ENCODE data around the gene SCAMP3.
"Not testable (repeated sequence)": the region's sequence is repeated elsewhere in the genome, so short reads cannot be mapped to it uniquely, and the experiment has no call there.

The SCAMP3 gene

DNA sequence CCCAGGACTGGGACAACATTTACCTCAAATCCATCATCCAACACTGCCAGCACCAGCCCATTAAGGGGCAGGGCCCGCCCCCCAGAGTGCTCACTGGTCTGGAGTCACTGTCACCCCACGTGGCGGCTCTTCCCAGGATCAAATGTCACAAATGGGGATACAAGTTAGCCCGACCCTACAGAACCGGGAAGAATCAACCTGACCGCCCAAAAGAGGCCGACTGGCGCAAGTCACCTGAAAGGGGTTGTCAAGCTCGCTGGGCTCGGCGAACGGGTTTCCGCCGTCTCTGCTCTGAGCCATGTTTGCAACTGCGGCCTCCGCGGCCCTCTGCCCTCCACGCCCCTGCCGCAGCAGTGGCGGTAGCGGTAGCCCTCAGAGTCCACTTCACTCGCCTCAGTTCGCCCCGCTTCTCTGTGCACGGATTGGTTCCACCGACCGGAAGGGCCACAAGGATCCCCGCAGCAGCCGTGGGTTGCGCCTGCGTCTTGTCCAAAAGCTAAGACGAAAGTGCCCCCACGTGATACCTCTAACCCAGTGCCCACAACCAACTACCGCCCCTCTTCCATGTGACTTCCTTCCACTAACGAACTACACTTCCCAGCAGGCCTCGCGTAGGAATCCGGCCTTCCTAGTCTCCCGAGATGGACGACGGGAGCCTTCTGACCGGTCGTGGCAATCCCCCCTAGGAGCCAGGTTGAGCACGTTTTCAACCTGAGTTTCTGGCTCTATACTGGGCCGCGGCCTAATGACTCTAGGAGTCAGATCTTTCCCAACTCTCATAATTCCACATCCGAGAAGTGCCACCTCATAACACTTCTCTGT lies at the start of gene SCAMP3:
TSS of gene SCAMP3 (minus strand) at position 509 of the 822 bp plus-strand sequence. CDS start at position 300, 209 bp downstream.
- peak; percentile 98 for DNase-seq

DNA sequence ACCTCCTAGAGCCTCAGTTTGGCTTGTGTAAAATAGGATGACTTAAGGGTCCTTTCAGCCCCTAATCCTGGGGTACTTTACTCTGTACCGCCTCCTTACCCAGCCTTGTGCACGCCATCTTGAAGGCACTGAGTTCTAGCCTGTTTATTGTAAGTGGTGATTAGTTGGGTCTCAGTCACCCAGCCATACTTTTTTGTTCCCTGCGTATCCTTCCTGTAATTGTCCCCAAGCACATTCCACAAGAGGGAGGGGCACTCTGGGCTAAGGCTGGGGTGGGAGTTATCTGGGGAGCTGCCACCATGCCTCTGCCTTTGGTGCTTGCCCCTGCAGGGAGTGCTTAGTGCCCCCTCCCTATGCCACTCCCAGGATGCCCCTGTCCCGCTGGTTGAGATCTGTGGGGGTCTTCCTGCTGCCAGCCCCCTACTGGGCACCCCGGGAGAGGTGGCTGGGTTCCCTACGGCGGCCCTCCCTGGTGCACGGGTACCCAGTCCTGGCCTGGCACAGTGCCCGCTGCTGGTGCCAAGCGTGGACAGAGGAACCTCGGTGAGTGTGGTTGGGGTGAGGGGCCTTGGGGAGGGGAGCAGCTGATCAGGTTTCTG lies 47.4 kb upstream of the SCAMP3 start:
- DNase-seq: no peak

DNA sequence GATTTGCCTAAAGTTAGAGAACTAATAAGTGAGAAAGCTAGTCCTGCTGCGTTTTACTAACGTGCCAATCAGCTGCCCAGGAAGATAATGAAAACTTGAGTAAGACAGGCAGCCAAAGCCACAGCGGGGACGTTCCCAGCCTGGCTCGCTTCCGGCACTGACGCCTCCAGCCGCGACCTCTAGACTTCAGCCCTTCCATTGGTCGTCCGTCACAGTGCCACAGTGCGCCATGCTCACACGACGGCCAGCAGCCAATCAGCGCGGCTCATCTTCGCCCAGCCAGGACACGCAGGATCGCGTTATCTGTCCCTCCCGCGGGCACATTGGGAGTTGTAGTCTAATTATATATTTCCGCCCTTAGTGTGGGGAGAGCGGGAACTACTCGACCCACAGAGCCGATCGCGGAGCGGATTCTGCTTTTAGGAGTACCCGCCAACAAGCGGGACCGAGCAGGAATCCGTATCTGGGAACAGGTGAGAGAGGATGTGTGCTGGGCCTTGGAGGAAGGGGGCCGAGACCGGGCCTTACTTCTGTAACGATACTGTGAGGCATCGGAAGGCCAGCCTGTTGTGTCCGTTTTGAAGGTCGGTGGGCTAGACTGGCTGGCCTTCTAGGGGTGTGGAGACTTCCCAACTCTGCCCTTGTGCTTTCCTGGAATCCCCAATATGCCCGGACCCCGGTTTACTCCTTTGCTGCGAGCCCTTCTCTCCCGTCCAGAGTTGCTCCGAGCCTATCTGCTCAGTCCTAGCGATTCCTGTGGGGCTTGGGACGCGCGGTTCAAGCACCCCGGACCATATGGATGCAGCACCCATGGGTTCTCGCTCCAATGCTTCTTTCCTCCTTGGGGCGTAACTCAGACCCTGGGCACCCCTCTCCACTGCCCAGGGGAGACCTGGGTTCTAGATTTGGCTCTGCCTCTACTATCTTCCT lies 46.6 kb upstream of the SCAMP3 start, which contains the start of gene FDPS:
TSS of gene FDPS (plus strand) at position 374 of the 930 bp plus-strand sequence. CDS start 924 bp downstream, outside the sequence.
- DNase-seq: peak; percentile 99

DNA sequence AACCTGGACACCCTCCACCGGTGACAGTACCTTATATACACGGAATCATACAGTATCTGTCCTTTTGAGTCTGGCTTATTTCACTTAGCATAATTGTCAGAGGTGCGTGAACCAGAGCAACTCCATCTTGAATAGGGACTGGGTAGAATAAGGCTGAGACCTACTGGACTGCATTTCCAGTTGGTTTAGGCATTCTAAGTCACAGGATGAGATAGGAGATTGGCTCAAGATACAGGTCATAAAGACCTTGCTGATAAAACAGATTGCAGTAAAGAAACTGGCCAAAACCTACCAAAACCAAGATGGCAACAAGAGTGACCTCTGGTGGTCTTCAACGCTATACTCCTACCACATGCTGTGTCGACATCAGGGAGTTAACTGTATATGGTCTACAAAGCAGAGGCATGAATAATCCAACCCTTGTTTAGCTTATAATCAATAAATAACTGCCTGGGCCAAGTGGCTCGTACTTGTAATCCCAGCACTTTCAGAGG lies 45.1 kb upstream of the SCAMP3 start:
- no peak for DNase-seq

DNA sequence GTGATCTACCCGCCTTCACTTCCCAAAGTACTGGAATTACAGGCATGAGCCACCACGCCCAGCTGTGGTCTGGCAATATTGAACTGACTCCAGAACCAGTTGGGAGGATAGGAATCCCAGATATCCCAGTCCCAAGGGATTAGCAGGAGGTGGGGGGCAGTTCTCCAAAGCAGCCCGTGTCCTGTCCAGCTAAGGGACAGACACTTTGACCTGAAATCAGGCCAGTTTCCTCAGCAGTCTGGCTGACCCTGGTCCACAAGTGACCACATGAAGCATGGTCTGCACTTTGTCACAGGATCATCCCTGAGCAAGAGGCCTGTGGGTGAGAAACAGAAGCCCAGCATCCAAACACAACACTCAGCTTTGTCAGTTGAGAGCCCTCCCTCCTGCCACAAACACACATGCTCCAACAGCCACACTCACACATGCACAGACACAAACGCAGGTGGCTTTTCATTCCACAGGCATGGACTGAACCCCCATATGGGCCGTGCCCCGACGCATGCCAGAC lies 43.8 kb upstream of the SCAMP3 start:
- DNase-seq: no peak

DNA sequence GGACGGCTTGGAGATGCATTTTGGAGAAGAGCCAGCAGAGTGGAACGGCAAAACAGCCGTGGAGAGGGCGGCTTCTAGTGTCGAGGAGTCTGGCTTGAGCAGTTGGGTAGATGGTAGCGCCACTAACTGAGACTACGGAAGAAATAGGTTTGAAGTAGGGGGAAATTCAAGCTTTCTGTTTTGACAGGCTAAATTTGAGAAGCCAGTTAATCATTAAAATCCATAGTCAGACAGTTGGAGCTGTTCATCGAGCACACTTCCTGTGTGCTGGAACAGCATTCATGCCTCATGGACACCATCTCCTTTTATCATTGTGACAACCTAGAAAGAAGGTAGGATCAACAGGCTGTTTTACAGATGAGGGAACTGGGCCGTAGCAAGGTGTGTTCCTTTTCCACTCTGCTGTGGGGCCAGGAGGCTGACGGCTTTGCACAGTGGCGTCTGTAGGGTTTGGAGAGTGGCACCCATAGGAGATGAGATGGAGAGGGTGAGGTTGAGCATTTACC lies 42.5 kb upstream of the SCAMP3 start:
- DNase-seq: no peak

DNA sequence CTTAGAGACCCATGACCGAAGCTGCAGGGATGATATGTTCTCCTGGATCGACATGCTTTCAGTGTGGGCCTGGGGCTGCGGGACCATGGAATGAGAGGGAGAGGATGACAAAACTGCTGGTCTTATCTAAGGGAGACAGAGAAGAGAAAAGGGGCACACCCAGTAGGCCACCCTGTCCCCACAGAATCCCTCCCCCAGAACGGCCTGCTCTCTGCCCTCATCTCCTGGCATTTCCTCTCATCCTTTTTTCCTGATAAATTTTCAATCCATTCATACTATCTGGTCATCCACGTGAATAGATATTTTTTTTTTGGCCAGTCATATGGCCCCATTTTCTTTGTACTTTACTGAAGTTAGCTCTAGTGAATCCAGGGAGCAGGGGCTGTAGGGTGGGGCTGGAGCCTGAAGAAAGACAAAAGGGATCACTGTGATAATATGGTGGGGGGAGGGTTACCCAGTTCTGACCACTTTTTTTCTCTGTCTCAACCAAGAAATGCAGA lies 39.2 kb upstream of the SCAMP3 start, which contains the start of gene PKLR:
TSS of gene PKLR (minus strand) at position 97 of the 500 bp plus-strand sequence. CDS start at position 54, 43 bp downstream.
- no peak for DNase-seq

DNA sequence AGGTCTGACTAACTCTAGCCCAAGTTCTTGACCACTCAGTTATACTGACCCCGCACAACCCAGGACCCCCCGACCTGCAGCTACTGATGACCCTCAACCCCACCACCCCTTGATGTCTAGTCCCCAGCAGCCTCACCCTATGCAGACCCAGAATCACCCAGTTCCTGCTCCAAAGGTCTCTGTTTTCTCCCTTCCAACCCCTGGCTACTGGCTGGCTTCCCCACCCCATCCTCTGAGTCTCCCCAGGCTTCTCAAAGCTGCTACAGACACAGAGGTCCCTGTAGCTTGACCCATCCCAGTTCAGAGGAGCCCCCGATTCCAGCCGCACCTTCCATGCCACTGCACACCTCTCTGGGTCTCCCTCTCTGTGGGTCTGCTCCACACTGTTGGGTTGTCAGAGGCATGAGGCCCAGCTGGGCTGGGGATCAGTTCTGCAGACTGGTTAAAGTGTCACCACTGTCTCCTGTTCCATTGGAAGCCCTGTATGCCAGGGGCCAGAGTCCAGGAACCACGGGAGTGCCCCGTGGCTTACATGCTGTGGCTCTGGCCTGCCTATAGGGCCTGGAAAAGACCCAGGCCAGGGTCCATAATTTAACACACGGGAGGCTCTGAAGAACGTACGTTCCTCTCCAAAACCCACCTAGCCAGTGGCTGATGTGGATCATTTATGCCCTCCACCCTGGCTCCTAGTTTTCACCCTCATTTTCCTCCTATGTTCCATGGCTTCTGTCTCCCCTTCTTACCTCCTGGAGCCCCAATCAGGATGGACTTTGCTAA lies 38.6 kb upstream of the SCAMP3 start:
- no peak for DNase-seq

DNA sequence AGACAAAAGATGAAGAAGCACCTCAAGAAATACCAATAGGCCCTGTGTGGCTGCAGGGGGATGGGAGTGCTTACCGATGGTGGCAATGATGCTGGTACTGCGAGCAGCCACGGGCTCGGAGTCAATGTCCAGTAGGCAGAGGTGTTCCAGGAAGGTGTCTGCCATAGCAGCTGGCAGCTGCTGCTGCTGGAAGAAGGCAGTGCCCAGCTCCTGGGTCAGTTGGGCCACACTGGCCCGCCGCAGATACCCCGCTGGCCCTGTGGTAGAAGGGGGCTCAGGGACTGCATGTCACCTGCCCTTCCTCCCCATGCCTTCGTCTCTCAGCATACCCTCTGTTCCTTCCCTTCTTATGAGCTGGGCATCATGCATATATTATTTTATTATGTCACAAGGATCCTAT lies 37.9 kb upstream of the SCAMP3 start:
- DNase-seq: no peak

DNA sequence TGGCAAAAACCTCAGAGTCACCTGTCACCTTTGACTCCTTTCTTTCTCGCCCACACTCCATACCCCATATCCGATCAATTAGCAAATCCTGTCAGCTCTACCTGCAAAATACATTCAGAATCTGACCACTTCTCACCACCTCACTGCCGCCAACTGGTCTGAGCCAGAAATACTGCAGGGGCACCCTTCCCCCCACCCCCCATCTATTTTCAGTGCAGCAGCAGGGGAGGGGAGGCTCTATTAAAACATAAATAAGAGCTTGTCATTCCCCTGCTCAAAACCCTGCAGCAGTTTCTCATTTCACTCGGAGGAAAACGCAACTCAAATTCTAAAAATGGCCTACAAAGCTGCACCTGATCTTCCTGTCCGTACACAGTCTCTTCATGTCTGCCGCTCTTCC lies 35.2 kb upstream of the SCAMP3 start:
- no peak for DNase-seq

DNA sequence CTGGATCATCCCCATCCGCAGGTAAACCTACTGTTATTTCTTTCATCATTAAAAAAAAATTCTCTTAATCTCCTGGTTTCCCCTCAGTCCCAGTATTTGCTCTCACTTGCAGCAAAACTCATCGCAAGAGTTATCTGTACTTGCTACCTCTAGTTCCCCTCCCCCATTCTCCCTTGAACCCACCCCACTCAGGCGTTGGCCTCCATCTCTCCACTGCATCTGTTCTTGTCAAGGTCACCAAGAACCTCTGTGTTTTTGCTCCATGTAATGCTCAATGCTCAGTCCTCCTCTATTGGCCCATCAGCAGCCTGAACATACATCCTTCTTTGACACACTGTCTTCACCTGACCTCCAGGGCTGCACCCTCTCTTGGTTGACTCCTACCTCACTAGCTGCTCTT lies 34.5 kb upstream of the SCAMP3 start:
- no peak for DNase-seq

DNA sequence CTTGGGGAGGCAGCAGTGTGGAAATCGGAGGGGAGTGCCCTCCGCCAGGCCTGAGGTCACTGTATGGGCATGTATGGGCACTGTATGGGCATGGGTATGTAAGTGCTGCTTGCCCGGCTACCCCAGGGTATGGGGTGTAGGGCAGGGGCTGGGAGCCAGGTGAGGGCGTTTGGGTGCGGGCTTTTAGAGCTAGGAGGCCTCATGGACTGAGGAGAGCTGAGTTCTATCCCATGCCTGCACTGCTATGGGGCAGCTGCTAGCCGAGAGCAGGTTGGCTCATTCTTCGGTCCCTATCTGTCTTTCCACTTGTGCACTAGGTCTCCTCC lies 33.7 kb upstream of the SCAMP3 start:
- no peak for DNase-seq

DNA sequence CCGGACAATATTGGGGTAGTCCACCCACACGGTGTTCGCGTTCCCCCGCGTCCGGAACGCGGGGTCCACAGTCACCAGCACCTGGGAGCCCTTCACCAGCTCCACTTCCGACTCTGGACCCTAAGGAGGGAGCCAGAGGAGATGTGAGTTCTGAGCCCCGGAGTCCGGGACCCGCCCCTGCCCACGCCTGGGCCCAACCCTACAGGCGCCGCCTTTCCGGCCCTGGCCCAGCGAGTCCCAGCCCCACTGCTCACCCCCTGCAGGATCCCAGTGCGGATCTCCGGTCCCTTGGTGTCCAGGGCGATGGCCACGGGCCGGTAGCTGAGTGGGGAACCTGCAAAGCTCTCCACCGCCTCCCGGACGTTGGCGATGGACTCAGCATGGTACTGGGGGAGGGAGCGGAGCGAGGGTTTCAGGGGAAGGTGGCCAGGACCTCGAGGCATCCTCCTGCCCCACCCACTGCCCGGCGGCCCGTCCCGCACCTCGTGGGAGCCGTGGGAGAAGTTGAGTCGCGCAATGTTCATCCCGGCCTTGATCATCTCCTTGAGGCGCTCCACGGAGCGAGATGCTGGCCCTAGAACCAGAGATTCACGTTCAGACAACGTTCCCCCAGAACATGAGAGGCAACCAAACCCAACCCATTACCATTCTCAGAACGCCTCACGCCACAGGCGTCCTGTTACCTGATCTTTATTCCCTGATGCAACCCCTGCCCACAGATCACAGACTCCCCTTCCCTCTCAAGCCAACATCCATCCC lies 33.2 kb upstream of the SCAMP3 start:
- DNase-seq: no peak

DNA sequence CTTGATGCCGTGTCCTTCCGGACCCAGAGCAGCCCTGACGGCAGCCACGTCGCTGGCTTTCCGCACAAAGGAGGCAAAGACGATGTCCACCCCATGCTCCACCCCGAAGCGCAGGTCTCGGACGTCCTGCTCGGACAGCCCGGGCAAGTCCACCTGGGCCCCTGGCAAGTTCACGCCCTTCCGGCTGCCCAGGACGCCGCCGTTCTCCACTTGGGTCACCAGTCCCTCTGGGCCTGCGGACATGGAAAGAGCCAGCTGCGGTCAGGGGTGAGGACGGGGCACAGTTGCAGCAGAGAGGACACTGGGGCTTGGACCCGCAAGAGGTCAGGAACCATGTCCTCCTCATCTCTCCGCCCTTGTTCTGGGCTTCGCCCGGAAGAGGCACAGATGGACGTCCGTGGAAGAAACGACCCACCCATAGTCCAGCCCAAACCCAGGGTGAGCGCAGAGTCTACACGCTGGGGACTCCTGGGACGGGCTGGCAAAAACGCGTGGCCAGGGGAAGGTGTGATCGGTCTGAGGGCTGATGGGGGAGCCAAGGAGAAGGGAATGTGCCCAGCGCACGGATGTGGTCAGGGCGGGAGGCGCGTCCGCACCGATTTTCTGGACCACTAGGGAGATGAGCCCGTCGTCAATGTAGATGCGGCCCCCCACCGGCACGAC lies 32.5 kb upstream of the SCAMP3 start:
- no peak for DNase-seq

DNA sequence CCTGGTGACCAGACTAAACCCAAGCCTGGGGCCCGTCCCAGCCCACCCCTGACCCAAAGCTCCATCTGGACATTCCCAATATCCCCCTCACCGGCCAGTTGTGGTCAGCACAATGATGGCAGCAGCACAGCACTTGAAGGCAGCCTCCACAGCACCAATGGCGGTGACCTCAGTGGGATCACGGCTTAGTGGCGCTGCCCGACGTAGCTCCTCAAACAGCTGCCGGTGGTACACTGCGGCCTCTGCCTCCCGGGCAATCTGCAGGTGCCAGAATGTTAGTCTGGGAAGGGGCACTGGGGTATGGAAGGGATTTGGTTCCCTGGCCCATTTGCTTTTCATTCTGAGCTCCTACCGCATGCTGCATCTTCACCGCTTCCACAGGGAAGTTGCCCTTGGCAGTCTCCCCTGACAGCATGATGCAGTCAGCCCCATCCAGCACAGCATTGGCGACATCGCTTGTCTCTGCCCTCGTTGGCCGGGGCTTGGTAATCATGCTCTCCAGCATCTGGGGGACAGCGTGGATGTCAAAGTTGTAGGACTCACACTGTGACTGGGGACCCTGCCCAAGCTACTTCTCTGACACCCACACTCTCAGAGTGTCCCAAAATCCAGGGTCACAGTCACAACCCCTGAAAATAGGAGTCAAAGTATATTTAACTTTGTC lies 31.1 kb upstream of the SCAMP3 start:
- DNase-seq: no peak

DNA sequence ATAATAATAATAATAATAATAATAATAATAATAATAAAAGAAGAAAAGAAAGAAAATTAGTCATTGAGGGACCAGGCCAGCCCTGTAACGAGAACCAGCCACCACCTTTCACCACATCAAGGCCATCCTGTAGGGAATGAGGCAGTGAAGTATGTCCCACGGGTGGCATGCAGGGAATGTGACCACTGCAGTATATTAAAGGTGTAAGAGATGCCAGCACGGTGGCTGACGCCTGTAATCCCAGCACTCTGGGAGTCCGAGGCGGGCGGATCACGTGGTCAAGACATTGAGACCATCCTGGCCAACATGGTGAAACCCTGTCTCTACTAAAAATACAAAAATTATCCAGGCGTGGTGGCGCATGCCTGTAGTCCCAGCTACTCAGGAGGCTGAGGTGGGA lies 28.8 kb upstream of the SCAMP3 start:
- DNase-seq: not testable (repeated sequence)

DNA sequence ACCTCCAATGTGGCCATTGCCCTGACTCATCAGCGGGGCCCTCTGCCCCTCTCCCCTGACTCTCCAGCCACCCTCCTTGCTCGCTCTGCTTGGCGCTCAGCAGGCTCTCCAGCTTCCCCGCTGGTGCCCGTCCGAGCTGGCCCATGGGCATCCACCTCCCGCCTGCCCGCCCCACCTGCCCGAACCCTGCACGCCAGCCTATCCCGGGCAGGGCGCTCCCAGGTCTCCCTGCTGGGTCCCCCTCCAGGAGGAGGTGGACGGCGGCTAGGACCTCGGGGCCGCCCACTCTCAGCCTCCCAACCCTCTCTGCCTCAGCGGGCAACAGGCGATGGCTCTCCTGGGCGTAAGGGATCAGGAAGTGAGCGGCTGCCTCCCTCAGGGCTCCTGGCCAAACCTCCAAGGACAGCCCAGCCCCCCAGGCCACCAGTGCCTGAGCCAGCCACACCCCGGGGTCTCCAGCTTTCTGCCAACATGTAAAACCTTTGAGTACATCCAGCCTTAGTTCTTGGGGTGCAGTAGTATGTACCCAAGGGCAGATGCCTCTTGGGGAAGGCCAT lies 25.9 kb upstream of the SCAMP3 start:
- no peak for DNase-seq

DNA sequence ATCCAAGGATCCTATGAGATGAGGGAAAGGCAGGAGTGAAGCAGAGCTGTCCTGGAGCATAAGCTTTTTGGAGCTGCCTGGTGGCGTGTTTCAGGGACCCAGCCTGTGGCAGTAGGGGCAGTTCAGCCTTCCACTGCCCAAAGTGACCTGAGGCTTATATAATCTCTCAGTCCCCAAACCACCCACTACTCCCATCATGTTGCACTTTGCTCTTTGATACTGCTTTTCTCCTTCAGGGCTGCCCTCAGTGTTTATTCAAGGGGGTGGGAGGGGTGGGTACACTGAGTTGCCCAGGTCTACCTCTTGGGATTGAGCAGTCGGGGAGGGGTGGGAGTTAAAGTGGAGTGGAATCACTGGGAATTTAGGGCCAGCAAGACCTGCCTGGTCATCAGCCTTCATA lies 24.4 kb upstream of the SCAMP3 start:
- DNase-seq: no peak

DNA sequence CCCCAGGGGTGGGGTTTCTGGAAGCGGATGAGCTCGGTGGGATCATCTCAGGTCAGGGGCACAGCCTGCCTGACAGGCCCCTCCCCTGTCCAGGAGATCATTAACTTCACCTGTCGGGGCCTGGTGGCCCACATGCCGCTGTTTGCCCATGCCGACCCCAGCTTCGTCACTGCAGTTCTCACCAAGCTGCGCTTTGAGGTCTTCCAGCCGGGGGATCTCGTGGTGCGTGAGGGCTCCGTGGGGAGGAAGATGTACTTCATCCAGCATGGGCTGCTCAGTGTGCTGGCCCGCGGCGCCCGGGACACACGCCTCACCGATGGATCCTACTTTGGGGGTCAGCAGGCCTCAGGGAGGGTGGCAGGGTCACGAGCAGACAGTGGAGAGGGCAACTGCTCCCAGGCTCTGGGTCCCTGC lies 23.5 kb upstream of the SCAMP3 start:
- DNase-seq: no peak
